Measurements from ENCODE around the gene BBS9.
"Not testable (repeated sequence)": the region's sequence is repeated elsewhere in the genome, so short reads cannot be mapped to it uniquely, and the experiment has no call there.

BBS9 gene

DNA sequence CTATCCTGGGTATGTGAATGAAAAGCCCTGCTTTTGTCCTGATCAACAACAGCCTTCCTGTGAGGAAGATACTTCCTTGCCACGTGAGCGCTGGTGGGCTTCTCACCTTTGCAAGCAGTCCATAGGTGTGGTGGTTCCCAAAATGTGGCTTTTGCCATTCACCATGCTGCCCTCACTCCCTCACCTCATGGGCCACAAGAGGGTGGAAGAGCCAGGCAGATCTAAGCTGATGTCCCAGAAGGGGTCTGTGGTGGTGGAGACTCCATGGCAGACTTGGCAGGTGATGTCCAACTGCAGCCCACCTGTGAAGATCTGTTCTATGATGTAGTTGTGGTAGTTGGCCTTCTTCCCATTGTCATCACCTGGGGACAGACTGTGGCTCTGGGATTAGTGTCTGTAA lies 147.4 kb downstream of the BBS9 start:
- DNase-seq (ENCODE audit: low spot score), result no peak

DNA sequence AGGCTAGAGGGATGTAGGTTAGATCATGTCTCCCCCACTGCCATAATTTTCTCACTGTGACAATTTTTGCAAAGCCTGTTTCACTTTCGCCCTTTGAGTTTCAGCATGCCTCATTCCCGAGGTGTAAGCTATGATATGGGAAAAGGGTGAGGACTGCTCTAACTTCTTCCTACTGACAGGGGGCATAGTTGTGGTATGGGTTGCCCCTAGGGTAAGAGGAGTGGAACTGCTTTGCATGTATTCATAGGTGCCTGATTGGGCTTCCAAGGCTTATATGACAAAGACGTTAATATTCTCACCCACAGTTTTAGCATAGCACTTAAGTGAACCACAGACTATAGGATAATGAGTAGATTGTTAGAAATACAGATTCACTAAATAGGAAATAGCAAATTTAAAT lies 148.7 kb downstream of the BBS9 start:
- peak; percentile 3 for DNase-seq (ENCODE audit: low spot score)

DNA sequence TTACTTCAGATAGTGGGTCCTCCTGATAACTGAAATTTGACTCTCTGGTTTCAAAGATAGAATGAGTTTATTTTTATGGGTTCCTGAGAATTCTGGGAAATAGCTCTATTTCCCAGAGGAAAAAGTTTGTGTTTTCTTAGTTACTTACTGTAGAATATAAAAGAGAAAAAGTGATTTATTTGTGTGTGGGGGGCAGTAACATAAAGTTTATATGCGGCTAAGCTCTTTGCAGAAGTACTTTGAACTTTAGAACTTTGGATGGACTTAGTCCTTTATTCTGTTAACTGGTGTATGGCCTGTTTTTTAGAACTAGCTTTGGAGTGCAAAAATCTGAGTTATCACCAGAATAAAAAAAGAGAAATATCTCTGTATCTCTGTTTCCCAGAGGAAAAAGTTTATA lies 157.1 kb downstream of the BBS9 start:
- DNase-seq (ENCODE audit: low spot score), result no peak

DNA sequence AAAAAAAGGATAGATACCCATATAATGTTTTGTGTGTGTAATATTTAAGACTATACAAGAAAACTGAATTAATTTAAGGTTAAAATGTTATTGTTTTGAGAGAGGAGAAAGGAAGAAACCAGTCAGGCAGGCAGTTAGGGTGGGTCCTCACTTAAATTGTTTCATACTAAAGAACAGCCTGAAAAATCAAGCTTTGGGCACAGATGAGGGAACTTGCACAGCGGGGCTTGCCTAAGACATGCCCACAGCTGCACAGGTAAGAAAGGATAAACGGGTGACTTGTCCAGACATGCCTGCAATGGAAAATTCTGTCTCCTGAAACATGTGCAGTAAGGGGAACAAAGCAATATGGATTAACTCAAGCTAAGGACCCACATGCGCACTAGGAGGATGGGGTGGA lies 158.4 kb downstream of the BBS9 start:
- DNase-seq (ENCODE audit: low spot score), result no peak

DNA sequence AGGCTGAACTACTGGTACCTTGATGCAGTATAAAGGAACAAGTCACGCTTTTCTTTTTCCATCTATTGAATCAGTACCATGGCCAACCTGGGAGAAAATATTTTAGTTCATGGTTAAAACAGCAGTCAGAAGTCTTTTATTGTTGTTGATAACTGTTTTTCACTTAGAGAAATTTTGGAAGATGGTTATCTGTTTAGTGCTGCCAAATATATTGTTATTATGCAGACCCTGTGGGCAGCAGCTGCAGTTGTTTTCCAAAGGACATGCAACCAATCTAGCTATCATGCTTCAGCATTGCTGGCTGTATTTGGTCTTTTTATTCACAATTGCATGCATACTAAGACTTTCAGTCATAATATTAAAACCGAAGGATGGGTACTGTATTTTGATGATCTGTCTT lies 169.5 kb downstream of the BBS9 start:
- DNase-seq (ENCODE audit: low spot score), result no peak

DNA sequence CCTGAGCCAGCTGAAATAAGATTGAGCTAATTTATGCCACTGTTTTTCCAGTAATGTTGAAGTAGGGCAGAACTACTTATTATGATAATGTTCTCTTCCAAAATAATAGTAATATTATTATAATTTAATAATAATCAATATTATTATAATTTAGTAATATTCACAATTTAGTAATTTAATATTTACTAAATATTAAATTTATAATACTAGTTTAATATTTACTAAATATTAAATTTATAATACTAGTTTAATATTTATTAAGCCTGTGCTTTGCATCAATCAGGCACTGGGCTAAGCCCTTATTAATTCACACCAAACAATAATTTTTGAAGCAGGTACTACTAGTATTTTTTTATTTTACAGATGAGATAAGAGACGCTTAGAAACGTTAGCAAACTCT lies 170.1 kb downstream of the BBS9 start:
- no peak for DNase-seq (ENCODE audit: low spot score)

DNA sequence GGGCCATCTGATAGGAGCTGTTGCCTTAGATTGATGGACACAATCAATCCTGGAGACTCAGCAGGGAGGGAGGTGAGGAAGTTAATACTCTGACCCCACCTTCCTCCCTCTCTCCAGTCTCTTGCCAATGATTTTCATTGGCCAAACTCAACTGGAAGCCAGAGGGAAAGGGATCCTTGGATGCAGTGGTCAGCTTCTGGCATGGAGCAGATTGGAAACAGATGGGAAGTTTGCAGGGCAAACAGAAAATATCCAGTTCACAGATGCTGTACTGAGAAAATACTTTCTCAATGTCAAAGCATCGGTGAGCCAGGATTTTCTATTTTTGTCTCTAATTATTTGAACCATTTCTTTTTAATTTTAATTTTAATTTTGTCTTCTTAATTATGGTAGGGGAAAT lies 170.8 kb downstream of the BBS9 start:
- no peak for DNase-seq (ENCODE audit: low spot score)

DNA sequence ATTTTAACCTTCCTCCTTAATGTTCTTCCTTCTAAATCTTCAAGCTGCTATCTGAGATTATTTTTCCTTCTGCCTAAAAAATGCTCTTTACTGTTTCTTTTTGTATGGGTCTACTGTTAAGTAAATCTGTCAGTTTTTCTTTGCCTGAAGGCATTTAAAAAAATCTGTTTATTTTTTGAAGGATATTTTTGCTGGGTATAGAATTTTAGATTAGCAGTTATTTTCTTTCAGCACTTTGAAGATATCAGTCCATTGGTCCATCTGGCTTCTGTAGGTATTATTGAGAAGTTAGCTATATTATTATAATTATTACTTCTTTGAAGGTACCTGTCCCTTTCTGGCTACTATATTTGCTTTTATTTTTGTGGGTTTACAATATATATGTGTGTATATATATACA lies 171.4 kb downstream of the BBS9 start:
- DNase-seq (ENCODE audit: low spot score), result no peak

DNA sequence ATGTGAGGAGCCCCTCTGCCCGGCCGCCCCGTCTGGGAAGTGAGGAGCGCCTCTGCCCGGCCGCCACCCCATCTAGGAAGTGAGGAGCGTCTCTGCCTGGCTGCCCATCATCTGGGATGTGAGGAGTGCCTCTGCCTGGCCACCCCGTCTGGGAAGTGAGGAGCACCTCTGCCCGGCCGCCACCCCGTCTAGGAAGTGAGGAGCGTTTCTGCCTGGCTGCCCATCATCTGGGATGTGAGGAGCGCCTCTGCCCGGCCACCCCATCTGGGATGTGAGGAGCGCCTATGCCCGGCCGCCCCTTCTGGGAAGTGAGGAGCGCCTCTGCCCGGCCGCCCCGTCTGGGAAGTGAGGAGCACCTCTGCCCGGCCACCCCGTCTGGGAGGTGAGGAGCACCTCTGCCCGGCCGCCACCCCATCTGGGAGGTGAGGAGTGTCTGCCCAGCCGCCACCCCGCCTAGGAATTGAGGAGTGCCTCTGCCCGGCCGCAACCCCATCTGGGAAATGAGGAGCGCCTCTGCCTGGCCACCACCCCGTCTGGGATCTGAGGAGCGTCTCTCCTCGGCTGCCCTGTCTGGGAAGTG lies 174.7 kb downstream of the BBS9 start:
- DNase-seq (ENCODE audit: low spot score), result not testable (repeated sequence)

DNA sequence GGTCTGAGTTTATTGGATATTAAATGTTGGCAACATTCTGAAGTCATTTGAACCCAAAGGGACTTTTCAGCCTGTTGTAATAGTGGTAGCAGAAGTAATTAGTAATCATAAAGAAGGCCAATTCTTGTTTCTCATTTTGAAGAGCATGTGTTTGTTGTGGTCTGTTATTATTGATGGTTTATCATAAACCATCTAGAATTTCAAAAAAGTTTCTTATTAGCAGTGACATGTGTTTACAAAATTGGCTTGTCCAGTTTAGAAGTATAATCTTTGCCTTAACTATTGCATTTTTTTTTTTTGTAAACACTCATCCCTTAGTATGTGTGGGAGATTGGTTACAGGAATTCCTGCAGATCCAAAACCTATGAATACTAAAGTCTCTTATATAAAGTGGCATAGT lies 177.8 kb downstream of the BBS9 start:
- no peak for DNase-seq (ENCODE audit: low spot score)

DNA sequence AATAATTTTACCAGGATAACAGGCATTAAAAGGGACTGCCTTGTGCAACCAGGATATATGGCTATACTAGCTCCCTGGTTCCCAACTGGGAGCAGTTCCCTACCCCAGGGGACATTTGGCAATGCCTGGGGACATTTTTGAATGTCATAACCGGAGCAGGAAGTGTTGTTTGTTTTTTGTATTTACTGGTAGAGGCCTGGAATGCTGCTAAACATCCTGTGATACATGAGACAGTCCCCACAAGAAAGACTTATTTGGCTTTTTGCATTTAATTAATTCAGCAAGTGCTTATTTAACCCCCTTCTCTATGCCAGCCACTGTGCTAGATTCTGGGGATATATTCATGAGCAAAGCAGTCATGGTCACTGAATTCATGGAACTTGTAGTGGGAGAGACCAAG lies 181.2 kb downstream of the BBS9 start:
- DNase-seq (ENCODE audit: low spot score), result no peak

DNA sequence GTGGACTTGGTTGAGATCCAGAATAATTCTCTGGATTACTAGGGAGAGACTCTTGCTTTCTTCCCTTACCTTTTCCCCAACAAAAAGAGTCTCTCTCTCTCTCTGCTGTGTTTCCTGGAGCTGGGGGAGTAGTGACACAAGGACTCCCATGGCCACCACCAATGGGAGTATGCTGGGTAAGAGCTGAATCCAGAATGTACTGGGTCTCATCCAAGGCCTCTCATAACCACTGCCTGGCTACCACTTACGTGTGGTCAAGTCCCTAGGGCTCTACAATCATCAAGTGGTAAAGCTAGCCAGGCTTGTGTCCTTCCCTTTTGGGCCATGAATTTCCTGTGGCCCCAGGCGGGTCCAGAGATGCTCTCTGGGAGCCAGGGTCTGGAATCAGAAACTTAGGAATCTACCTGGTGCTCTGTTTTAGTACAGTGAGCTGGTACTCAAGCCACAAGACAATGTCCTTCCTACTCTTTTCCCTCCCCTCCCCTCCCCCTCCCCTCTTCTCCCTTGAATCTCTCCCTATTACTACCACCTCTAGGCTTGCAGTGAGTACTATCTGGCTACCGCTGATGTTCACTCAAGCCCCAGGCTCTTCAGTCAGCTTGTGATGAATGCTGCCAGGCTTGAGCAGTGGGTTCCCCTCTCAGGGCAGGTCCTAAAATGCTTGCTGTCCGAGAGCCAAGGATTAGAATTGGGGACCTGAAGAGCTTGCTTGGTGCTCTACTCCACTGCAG lies 196.6 kb downstream of the BBS9 start:
- no peak for DNase-seq (ENCODE audit: low spot score)

DNA sequence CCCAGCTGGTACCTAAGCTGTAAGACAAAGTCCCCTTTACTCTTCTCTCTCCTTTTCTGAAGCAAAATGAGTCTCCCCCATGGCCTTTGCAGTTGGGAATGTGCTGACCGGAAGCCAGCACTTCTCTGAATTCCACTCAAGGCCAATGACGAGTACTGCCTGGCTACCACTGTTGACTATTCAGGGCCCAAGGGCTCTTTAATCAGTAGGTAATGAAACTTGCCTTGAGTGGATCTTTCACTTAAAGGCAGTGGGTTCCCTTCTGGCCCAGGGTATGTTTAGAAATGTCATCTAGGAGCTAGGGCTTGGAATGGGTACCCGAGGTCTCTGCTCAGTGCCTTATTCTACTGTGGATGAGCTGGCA lies 197.1 kb downstream of the BBS9 start:
- DNase-seq (ENCODE audit: low spot score), result no peak

DNA sequence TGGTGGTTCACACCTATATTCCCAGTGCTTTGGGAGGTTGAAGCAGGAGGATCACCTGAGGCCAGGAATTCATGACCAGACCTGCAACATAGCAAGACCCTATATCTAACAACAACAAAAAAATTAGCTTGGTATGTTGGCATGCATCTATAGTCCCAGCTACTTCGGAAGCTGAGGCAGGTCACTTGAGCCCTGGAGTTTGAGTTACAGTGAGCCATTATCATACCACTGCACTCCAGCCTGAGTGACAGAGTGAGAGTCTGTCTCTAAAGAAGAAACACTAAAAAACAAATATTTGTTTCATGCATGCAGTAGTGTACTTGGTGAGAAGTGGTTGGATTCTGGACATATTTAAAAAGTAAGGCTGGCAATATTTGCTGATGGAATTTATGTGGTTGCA lies 198.1 kb downstream of the BBS9 start:
- DNase-seq (ENCODE audit: low spot score), result no peak

DNA sequence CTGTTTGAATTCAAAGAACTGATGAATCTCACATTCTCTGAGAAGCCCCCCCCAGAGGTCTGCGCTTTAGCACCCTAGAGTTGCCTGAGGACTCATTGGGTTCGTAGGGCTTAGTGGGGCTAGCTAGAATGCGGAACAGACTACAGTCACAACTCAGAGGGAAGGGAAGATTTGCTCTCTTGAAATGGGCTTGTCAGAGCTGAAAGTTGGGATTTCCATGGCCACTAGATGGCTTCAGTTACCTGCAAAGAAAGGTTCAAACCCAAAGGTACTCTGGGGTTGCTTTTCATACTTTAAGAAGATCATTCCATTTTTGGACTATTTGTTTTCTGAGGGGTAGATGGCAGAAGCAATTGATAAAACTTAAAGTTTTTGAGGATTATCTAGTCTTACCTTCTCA lies 205.0 kb downstream of the BBS9 start:
- peak; percentile 23 for DNase-seq (ENCODE audit: low spot score)

DNA sequence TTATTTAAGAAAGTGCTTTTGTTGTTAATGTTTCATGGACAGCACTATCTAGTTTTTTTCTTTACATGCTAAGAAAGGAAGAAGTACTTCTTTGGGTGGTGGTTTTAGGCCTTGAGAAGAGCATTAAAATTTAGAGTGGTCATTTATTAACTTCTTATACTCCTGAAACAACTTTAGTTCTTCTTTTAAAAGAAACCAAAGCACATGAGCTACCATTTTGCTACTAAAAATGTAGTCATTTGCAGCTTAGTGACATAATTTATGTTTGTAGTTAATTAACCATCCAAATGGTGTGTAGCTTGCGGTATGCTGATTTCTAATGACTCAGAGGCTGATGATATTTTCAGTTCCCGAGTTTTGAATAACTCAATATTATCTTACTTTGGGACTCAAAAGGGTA lies 207.5 kb downstream of the BBS9 start:
- DNase-seq (ENCODE audit: low spot score), result no peak

DNA sequence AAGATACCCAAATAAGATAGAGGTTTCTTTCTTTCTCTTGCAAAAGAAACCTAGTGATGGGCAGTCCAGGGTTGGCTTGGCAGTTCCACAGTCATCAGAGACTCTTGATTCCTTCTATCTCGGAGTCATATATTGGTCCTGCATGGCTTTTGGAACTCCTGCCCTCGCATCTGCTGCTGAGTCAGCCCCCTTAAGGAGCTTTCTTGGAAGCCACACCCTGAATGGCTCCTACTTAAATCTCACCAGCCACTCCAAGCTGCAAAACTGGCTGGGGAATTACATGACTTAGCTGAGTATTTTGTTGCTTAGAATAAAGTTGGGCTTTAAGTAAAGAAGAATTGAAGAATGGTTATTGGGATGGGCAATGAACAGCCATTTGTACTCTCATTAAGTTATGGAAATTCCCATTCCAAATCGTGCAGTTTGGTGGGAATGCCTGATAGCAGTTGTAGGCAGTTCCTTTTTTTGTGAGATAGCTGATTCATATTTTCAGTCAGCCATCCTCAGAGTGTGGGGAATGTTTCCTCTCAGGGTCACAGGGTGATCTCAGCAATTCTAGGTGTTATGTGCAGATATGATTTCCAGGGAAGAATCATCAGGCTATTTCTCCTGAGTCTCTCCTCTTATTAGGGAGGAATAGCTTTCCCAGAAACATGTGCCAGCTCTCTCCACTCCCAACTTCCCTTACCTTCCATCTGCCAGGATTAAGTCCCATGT lies 209.9 kb downstream of the BBS9 start:
- DNase-seq (ENCODE audit: low spot score), result no peak

DNA sequence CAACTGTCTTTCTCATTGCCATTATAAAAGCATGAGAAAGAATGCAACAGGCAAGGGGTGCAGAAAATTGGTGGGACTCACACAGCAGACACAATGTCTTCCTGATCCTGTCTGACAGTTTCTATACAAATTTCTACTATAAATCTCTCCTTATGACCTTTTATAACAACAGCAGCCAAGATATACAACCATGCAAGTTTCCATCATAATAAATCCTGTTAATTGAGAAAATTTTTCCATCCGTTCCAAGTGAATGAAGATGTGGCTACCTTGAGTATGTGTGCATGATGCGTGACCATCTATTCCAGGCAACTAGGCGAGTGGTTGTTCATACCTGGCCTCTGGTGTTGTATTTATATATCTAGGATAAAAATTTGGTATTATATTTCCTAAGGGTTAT lies 216.7 kb downstream of the BBS9 start:
- no peak for DNase-seq (ENCODE audit: low spot score)

DNA sequence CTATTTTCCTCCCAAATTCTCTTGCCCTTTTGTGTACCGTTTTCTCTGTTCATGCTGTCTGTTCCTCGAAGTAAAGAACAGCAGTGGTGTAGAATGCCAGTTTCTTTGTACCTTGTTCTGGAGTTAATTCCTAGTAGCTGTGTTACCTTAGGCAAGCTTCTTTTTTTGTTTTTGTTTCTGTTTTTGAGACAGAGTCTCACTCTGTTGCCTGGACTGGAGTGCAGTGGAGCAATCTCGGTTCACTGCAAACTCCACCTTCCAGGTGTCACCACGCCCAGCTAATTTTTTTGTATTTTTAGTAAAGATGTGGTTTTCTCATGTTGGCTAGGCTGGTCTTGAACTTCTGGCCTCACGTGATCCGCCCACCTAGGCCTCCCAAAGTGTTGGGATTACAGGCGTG lies 221.2 kb downstream of the BBS9 start:
- DNase-seq (ENCODE audit: low spot score), result no peak

DNA sequence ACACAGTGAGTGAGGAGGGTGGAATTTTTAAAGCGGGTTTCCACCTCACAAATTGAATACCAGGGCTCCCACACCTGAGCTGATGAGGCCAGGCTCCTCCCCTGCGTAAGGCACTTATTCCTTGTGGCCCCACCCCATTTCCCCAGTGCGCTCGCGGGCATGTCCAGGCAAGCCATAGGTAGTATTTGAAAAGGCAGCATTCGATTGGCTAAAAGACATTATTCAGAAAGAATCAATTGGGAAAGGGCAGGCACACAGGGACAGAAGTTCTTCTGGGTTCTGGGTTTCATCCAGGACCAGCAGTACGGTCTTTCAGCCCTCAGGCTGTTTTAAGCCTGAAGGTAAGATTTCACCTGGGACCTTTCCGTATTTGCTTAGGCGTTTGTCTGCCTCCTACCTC lies 222.3 kb downstream of the BBS9 start:
- DNase-seq (ENCODE audit: low spot score), result no peak

DNA sequence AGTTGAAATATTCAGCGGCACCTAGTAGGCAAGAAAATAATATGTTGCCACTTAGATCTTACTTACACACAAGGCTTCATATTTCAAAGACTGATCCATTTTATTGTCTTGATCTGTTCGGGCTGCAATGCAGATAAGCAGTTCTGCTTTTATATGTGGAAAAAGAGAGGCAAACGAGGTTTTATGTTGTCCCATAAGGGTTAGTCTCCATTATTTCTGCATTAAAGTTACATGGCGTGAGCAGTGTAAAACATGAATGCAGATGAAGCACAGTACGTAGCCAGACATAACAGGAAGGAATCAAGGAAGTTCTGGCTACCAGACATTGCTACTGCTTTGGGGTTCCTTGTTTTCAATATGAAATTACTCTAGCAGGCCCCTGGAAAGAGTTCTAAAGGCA lies 224.8 kb downstream of the BBS9 start:
- DNase-seq (ENCODE audit: low spot score), result no peak

DNA sequence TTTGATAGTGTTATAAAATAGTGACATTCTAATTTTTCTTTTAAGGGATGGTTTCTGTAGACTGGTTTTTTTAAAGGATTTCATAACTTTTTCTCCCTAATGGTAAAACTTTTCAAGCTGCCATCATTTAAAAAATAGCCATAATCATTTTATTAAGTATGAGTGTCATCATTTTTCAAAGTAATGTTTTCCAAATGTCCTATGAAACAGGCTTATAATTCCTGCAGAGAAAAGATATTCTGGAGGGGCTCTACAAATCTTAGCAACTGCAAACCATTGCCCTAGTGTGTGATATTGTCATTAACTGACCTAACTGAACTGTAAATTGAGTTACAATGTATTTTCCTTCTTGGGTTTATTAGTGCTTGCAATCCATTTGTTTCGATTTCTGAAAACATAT lies 226.0 kb downstream of the BBS9 start:
- no peak for DNase-seq (ENCODE audit: low spot score)

DNA sequence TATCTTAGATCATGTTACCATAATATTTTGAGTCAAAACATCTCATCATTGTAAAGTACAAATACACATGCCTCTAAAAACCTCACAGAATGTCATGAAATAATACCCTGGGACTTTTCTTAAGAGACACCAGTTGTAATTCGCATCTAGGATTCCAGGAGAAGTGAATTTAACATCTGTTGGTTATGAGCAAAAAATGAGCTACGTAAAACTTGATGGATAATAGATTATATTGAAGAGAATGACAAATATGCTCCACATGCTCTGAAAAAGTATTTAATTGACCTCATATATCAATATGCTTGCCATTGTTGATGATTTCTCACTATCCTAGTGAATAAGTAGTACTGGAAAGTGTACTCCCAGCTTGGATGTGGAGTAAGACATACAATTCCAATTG lies 227.0 kb downstream of the BBS9 start:
- DNase-seq (ENCODE audit: low spot score), result no peak

DNA sequence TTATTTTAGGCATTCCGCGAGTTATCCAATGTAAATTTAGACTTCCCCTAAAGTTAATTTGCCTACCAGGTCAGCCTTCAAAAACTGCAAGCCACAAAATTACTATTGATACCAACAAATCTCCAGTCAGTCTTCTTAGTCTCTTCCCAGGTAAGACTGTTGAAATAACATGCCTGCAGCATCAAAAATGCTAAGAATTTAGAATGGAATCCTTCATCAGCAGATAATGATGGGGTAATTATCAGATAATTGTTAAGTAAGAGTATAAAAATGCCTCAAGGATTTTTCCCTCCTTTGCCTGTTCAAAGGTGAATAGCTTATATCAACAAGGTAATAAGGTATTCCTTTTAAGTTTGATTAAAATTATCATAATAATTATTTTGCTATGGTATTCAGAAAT lies 228.5 kb downstream of the BBS9 start:
- no peak for DNase-seq (ENCODE audit: low spot score)

All from RKO (cell line).